Immature natural killer cell (primary cell): Measurements from ENCODE around the gene ULBP3. TPM values are rescaled to one million over a fixed set of nuclear protein-coding genes. Genes with fewer than 3 reads are reported as not detected.
"Not testable (repeated sequence)": the region's sequence is repeated elsewhere in the genome, so short reads cannot be mapped to it uniquely, and the experiment has no call there.

Experiments
- DNase-seq, 3 donors: peaks; one replicate each; pipeline ENCODE4 v3.0.0; 2022; ENCODE audit warnings: mixed read lengths in 1 of 3
- H3K27ac Mint-ChIP-seq, 6 donors: one replicate each; pipeline ENCODE4 v1.8.0; 2020; ENCODE audit warnings: mixed read lengths in 6 of 6, mild to moderate bottlenecking in 5 of 6, inconsistent platforms in 4 of 6, moderate library complexity in 3 of 6
- H3K27me3 Mint-ChIP-seq, 3 donors: one replicate each; pipeline ENCODE4 v1.8.0; 2020 to 2021; ENCODE audit warnings: low read depth in 3 of 3, mild to moderate bottlenecking in 3 of 3, mixed read lengths in 3 of 3, moderate library complexity in 3 of 3, inconsistent platforms in 1 of 3
- H3K36me3 Mint-ChIP-seq, 3 donors: one replicate each; pipeline ENCODE4 v1.8.0; 2020; ENCODE audit warnings: mixed read lengths in 3 of 3, inconsistent platforms in 2 of 3, mild to moderate bottlenecking in 2 of 3
- H3K4me1 Mint-ChIP-seq, 2 donors: one replicate each; pipeline ENCODE4 v1.8.0; 2020; ENCODE audit warnings: inconsistent platforms in 2 of 2, mild to moderate bottlenecking in 2 of 2, mixed read lengths in 2 of 2, moderate library complexity in 1 of 2
- H3K4me3 Mint-ChIP-seq, 5 donors: one replicate each; pipeline ENCODE4 v1.8.0; 2020; ENCODE audit warnings: mild to moderate bottlenecking in 5 of 5, mixed read lengths in 5 of 5, inconsistent platforms in 3 of 5, moderate library complexity in 3 of 5
- H3K9me3 Mint-ChIP-seq, 6 donors: one replicate each; pipeline ENCODE4 v1.8.0; 2020; ENCODE audit warnings: mild to moderate bottlenecking in 6 of 6, mixed read lengths in 6 of 6, inconsistent platforms in 4 of 6, moderate library complexity in 3 of 6
- polyA plus RNA-seq, 3 donors: library from polyadenylated mRNA; unstranded; fragments of 300-500 nt; fragmentation: Illumina TruSeq; gene quantifications; one replicate each; pipeline ENCODE4 v1.2.3, GENCODE V29; 2021

ULBP3 gene
- polyA plus RNA-seq, 3 donors from 2014 or later: 0.50 to 2.5 TPM; not detected in 1

- peak overlapping the region; percentile 25 to 94 (median 81) for H3K4me3 Mint-ChIP-seq
- H3K27ac Mint-ChIP-seq: no peak overlapping the region
- peaks cover 12 to 23% of the 10 kb centered on the region in 2 donors for H3K4me1 Mint-ChIP-seq
- peaks cover 12% of the 10 kb centered on the region in 3 donors for H3K36me3 Mint-ChIP-seq
- no peaks in the 10 kb centered on the region for H3K9me3 Mint-ChIP-seq
- peaks cover 5 to 9% (median 6%) of the 10 kb centered on the region in 3 donors for H3K27me3 Mint-ChIP-seq
- no peak for DNase-seq
Measured at GRCh38 chr6:150069706-150070105, 785 bp upstream of the ULBP3 start.

- H3K36me3 Mint-ChIP-seq: peaks cover 17 to 18% (median 17%) of the 10 kb centered on the region in 3 donors
- H3K27me3 Mint-ChIP-seq: peaks cover 2 to 9% (median 2%) of the 10 kb centered on the region in 3 donors
- peak in 2 of 3 donors; percentile 6 to 22 for DNase-seq
- H3K4me1 Mint-ChIP-seq: peaks cover 12 to 23% of the 10 kb centered on the region in 2 donors
- no peaks in the 10 kb centered on the region for H3K9me3 Mint-ChIP-seq
- H3K27ac Mint-ChIP-seq: peak overlapping the region in 4 of 6 donors; percentile 9 to 65 (median 37)
- peak overlapping the region; percentile 81 to 94 (median 84) for H3K4me3 Mint-ChIP-seq
Measured at GRCh38 chr6:150068151-150068550, 770 bp downstream of the ULBP3 start.

- DNase-seq: no peak
- peaks cover 15 to 19% of the 10 kb centered on the region in 2 donors for H3K4me1 Mint-ChIP-seq
- H3K27me3 Mint-ChIP-seq: peaks cover 2 to 4% (median 2%) of the 10 kb centered on the region in 3 donors
- H3K4me3 Mint-ChIP-seq: no peak overlapping the region
- no peaks in the 10 kb centered on the region for H3K9me3 Mint-ChIP-seq
- H3K36me3 Mint-ChIP-seq: peaks cover 18 to 29% (median 28%) of the 10 kb centered on the region in 3 donors
- H3K27ac Mint-ChIP-seq: peak overlapping the region in 1 of 6 donors; percentile 57
Measured at GRCh38 chr6:150065083-150065482, 3.8 kb downstream of the ULBP3 start.

GRCh38 chr6:150063640-150064039 lies 5.3 kb downstream of the ULBP3 start:
- Mint-ChIP-seq H3K27me3 (peaks cover 2 to 4% (median 2%) of the 10 kb centered on the region in 3 donors), H3K27ac (peak overlapping the region in 1 of 6 donors; percentile 30), H3K9me3 (no peaks in the 10 kb centered on the region), H3K4me1 (peaks cover 15 to 16% of the 10 kb centered on the region in 2 donors), H3K4me3 (no peak overlapping the region), H3K36me3 (peaks cover 18 to 33% (median 28%) of the 10 kb centered on the region in 3 donors)
- DNase-seq: no peak

GRCh38 chr6:150059973-150060372 lies 8.9 kb downstream of the ULBP3 start:
- not testable (repeated sequence) for DNase-seq, H3K9me3 Mint-ChIP-seq, H3K27ac Mint-ChIP-seq, H3K27me3 Mint-ChIP-seq, H3K4me1 Mint-ChIP-seq, H3K4me3 Mint-ChIP-seq
- peaks cover 9 to 24% (median 19%) of the 10 kb centered on the region in 3 donors for H3K36me3 Mint-ChIP-seq

GRCh38 chr6:150058986-150059385 lies 9.9 kb downstream of the ULBP3 start:
- DNase-seq: no peak
- Mint-ChIP-seq H3K27ac (no peak overlapping the region), H3K4me3 (no peak overlapping the region), H3K36me3 (peaks cover 3 to 18% (median 13%) of the 10 kb centered on the region in 3 donors), H3K27me3 (peaks cover 5 to 16% (median 6%) of the 10 kb centered on the region in 3 donors), H3K4me1 (peaks cover 8 to 9% of the 10 kb centered on the region in 2 donors), H3K9me3 (peaks cover 0 to 9% (median 0%) of the 10 kb centered on the region in 6 donors)

GRCh38 chr6:150058231-150058792 lies 10.6 kb downstream of the ULBP3 start:
- DNase-seq: no peak
- Mint-ChIP-seq H3K27ac (no peak overlapping the region), H3K36me3 (peaks cover 0 to 16% (median 12%) of the 10 kb centered on the region in 3 donors), H3K4me1 (peaks cover 8 to 9% of the 10 kb centered on the region in 2 donors), H3K9me3 (peaks cover 0 to 9% (median 0%) of the 10 kb centered on the region in 6 donors), H3K27me3 (peaks cover 7 to 23% (median 11%) of the 10 kb centered on the region in 3 donors), H3K4me3 (no peak overlapping the region)

GRCh38 chr6:150057501-150057951 lies 11.4 kb downstream of the ULBP3 start:
- Mint-ChIP-seq H3K4me3 (no peak overlapping the region), H3K4me1 (peaks cover 8 to 9% of the 10 kb centered on the region in 2 donors), H3K9me3 (peaks cover 0 to 9% (median 0%) of the 10 kb centered on the region in 6 donors), H3K27ac (no peak overlapping the region), H3K36me3 (peaks cover 0 to 15% (median 11%) of the 10 kb centered on the region in 3 donors), H3K27me3 (peaks cover 7 to 29% (median 12%) of the 10 kb centered on the region in 3 donors)
- DNase-seq: no peak

- Mint-ChIP-seq H3K4me1 (peaks cover 8 to 9% of the 10 kb centered on the region in 2 donors), H3K27ac (no peak overlapping the region), H3K27me3 (peaks cover 9 to 29% (median 12%) of the 10 kb centered on the region in 3 donors), H3K36me3 (peaks cover 0 to 9% (median 5%) of the 10 kb centered on the region in 3 donors), H3K9me3 (peaks cover 0 to 9% (median 0%) of the 10 kb centered on the region in 6 donors), H3K4me3 (no peak overlapping the region)
- no peak for DNase-seq
Measured at GRCh38 chr6:150056916-150057315, 12.0 kb downstream of the ULBP3 start.

GRCh38 chr6:150056156-150056555 lies 12.8 kb downstream of the ULBP3 start:
- Mint-ChIP-seq H3K27me3 (peaks cover 9 to 29% (median 14%) of the 10 kb centered on the region in 3 donors), H3K27ac (peak overlapping the region in 1 of 6 donors; percentile 39)

GRCh38 chr6:150055131-150055530 lies 13.8 kb downstream of the ULBP3 start:
- Mint-ChIP-seq H3K4me1 (peaks cover 5 to 6% of the 10 kb centered on the region in 2 donors), H3K36me3 (peaks cover 0 to 4% (median 0%) of the 10 kb centered on the region in 3 donors), H3K27ac (no peak overlapping the region), H3K27me3 (peaks cover 9 to 36% (median 14%) of the 10 kb centered on the region in 3 donors), H3K4me3 (no peak overlapping the region), H3K9me3 (peaks cover 0 to 9% (median 0%) of the 10 kb centered on the region in 6 donors)
- no peak for DNase-seq

More at GRCh38 chr6:150056156-150056555, 12.8 kb downstream of the ULBP3 start:
- peaks cover 0 to 9% (median 3%) of the 10 kb centered on the region in 3 donors for H3K36me3 Mint-ChIP-seq
- H3K4me3 Mint-ChIP-seq: no peak overlapping the region
- DNase-seq: no peak
- H3K9me3 Mint-ChIP-seq: peaks cover 0 to 9% (median 0%) of the 10 kb centered on the region in 6 donors
- H3K4me1 Mint-ChIP-seq: peaks cover 8 to 9% of the 10 kb centered on the region in 2 donors

GRCh38 chr6:150053450-150053849 lies 15.5 kb downstream of the ULBP3 start:
- H3K9me3 Mint-ChIP-seq: peaks cover 0 to 8% (median 0%) of the 10 kb centered on the region in 6 donors
- H3K27ac Mint-ChIP-seq: no peak overlapping the region
- no peaks in the 10 kb centered on the region for H3K4me1 Mint-ChIP-seq
- no peak for DNase-seq
- H3K27me3 Mint-ChIP-seq: peaks cover 9 to 36% (median 13%) of the 10 kb centered on the region in 3 donors
- no peaks in the 10 kb centered on the region for H3K36me3 Mint-ChIP-seq
- H3K4me3 Mint-ChIP-seq: no peak overlapping the region

GRCh38 chr6:150050846-150051245 lies 18.1 kb downstream of the ULBP3 start:
- Mint-ChIP-seq H3K9me3 (peaks cover 0 to 5% (median 0%) of the 10 kb centered on the region in 6 donors), H3K4me3 (no peak overlapping the region), H3K27ac (no peak overlapping the region), H3K27me3 (peaks cover 4 to 37% (median 16%) of the 10 kb centered on the region in 3 donors), H3K36me3 (no peaks in the 10 kb centered on the region), H3K4me1 (no peaks in the 10 kb centered on the region)
- DNase-seq: no peak

GRCh38 chr6:150048099-150048498 lies 20.8 kb downstream of the ULBP3 start:
- peaks cover 0 to 4% (median 0%) of the 10 kb centered on the region in 3 donors for H3K36me3 Mint-ChIP-seq
- no peak overlapping the region for H3K4me3 Mint-ChIP-seq
- H3K27me3 Mint-ChIP-seq: peaks cover 5 to 23% (median 12%) of the 10 kb centered on the region in 3 donors
- no peak overlapping the region for H3K27ac Mint-ChIP-seq
- no peaks in the 10 kb centered on the region for H3K9me3 Mint-ChIP-seq
- DNase-seq: no peak
- no peaks in the 10 kb centered on the region for H3K4me1 Mint-ChIP-seq
